SK-N-SH treated with all-trans-retinoic acid at 6 μM for 48 hours (cell line): ENCODE data around the gene GABBR2.

Source experiments
- BACH2 ChIP-seq: fragments of 250-450 bp; sonication (Bioruptor Pico); IDR thresholded peaks from 2 replicates; pipeline ENCODE4 v1.9.0; 2021; ENCODE audit warnings: mild to moderate bottlenecking, borderline replicate concordance
- CREB5 ChIP-seq: fragments of 250-450 bp; sonication (Bioruptor Pico); IDR thresholded peaks from 2 replicates; pipeline ENCODE4 v1.5.1; 2020; ENCODE audit warnings: low read depth, mild to moderate bottlenecking, moderate library complexity
- GLIS3 ChIP-seq: fragments of 250-450 bp; sonication (Bioruptor Pico); IDR thresholded peaks from 2 replicates; pipeline ENCODE4 v1.5.0; 2020; ENCODE audit warnings: mild to moderate bottlenecking, moderate library complexity
- PPARA ChIP-seq: fragments of 250-450 bp; sonication (Bioruptor Pico); IDR thresholded peaks from 2 replicates; pipeline ENCODE4 v1.5.0; 2020; ENCODE audit warnings: mild to moderate bottlenecking, borderline replicate concordance
- RARB ChIP-seq: fragments of 250-450 bp; sonication (Bioruptor Pico); IDR thresholded peaks from 2 replicates; pipeline ENCODE4 v1.8.0; 2021; ENCODE audit warnings: mild to moderate bottlenecking, moderate library complexity
- TCF4 ChIP-seq: fragments of 250-450 bp; sonication (Bioruptor Pico); IDR thresholded peaks from 2 replicates; pipeline ENCODE4 v1.8.0; 2021; ENCODE audit warnings: mild to moderate bottlenecking, moderate library complexity, borderline replicate concordance
- ZNF70 ChIP-seq: fragments of 450-650 bp; formaldehyde crosslinking; IDR thresholded peaks from 2 replicates; pipeline ENCODE4 v1.5.0; 2020; ENCODE audit warnings: mild to moderate bottlenecking, moderate library complexity

DNA sequence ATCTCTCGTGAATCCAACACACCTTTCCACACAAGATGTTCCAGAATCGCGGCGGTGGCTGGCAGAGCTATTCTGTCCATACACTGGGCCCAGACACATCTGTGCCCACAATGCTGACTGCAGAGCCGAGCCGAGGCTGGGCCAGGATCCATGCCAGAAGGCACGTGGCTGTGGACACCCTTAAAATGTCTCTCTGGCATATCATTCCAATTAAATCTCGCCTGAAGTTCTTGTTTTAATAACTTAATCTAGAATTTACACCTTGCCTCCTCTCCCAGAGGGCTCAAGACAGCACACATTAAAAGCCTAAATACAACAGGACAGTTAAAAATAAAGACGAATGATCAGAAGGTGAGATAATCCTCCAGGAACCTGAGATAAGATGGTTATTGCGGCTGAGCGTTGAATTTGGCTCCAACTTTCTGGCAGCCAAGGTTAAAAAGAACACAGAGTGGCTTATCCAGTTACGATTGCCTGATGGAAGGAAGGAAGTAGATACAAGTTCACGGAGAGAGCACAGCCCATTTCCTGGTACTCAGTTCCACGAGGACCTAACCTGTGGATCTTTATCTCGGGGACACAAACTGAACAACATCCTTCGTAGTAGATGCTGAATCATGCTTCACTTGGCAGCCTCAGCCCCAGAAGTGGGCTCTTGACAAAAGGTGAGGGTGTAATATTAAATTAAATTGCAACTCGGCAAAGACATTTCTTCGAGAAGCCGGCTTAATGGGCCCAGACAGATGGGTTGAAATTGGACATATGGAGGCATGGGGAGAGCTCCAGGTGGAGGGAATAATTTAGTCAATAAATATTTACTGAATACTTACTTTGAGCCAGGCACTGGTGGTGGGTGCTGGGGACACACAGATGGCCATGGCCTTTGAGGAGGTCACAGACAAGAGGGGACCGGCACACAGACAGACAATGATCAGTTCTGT is 367.3 kb downstream of the GABBR2 start:
- TF ChIP-seq RARB (CRISPR knock-in tag) (no peak), TCF4 (no peak), ZNF70 (CRISPR knock-in tag) (no peak), CREB5 (CRISPR knock-in tag) (no peak), GLIS3 (CRISPR knock-in tag) (no peak), BACH2 (no peak), PPARA (CRISPR knock-in tag) (no peak)
